Measurements from ENCODE around the gene GATAD2A.

- no peak for TF ChIP-seq TAF1 (IDR thresholded peaks at IDR 0.05; ENCODE audit: borderline replicate concordance, insufficient read depth, low read length)
- no peak for TF ChIP-seq POLR2AphosphoS5 (IDR thresholded peaks at IDR 0.05; ENCODE audit: low read depth, low read length)
- TF ChIP-seq REST (IDR thresholded peaks at IDR 0.05; ENCODE audit: insufficient read depth in 1 of 2, low read depth in 2 of 2, low read length in 2 of 2) = no peak
- TF ChIP-seq SIN3A (IDR thresholded peaks at IDR 0.05; ENCODE audit: borderline replicate concordance, insufficient read depth, low read length) = no peak
- TF ChIP-seq FOXP2 (optimal IDR thresholded peaks at IDR 0.05; ENCODE audit: borderline replicate concordance, extremely low read depth, extremely low read length, insufficient read depth) = no peak
These were observed 5.4 kb downstream of the GATAD2A start for GRCh38 chr19:19410553-19411550.
